Hematopoietic multipotent progenitor cell treated with erythropoietin and hydrocortisone succinate and interleukin-3 and kit ligand, for 15 days (in vitro differentiated cells): Measurements from ENCODE around the gene MAN1A1.

Experiments used
- DNase-seq: peaks from one replicate; pipeline ENCODE4 v3.0.0-alpha.2; 2015; ENCODE audit warnings: low spot score

Gene MAN1A1

DNA sequence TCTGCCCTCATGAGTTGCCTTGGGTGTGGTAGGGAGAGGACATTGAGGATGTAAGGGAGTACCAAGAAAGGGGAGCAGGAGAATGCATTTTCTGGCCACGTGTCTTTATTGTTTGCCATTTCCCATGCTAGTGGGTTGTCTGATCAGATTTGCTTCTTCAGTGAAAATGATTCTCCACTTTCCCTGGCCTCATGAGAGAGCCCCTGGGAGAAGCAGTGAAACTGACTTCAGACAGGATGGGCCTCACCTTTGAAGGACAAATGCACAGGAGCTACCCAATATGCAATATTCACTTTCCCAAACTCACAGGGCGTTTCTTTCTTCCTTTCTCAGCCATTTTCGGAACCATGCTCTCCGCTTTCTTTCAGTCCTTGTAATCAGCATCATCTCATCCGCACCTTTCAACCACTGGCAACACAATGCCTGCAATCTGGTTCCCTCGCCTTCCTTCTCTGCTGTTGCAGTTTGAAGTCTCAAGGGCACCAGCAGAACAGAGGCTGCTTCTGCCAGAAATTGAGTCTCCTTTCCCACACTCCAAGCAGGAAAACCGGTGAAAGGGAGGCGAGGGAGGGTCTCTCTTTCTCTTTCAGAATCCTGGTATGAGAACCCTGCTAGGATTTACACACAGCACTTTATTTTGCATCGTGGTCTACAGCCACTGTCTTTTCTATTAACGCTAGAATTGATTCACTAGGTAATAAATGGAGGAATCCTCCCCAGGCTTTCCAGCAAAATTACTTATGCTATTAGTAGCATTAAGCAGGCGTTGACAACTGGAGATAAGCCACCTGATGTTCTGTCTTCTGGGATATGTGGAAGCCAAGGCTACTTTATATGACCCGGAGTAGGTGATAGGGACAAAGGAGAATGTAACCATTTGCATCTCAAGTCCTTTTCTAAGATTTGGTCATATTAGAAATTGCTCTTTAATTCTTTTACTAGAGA, 209.1 kb downstream of the MAN1A1 start:
- DNase-seq = no peak

DNA sequence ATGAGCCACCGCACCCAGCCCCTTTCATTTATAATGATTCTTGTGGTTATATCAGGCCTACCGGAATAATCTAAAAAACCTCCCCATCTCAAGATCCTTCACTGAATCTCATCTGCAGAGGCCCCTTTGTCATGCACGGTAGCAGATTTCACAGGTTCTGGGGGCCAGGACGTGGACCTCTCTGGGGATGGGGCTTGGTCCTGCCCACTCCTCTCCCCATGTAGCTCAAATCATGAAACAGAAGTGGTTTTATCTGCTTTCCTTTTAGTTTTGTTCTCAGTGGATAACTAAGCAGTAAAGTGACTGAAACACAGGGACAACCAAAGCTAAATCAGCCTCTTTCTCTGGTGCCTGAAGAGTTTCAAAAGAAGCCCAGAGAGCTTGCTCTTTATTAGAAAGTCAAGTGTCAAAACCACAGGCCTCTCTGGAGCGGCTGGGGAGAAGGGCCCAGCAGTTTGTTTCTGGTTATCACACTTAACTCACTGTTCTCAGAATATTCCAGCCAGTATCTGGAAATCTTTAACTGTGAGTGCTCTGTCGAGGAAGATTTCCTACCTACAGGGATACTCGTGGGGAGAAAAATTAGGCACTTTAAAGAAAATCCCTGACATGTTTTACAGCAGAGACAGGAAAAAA, 210.5 kb downstream of the MAN1A1 start:
- DNase-seq = peak; percentile 21

DNA sequence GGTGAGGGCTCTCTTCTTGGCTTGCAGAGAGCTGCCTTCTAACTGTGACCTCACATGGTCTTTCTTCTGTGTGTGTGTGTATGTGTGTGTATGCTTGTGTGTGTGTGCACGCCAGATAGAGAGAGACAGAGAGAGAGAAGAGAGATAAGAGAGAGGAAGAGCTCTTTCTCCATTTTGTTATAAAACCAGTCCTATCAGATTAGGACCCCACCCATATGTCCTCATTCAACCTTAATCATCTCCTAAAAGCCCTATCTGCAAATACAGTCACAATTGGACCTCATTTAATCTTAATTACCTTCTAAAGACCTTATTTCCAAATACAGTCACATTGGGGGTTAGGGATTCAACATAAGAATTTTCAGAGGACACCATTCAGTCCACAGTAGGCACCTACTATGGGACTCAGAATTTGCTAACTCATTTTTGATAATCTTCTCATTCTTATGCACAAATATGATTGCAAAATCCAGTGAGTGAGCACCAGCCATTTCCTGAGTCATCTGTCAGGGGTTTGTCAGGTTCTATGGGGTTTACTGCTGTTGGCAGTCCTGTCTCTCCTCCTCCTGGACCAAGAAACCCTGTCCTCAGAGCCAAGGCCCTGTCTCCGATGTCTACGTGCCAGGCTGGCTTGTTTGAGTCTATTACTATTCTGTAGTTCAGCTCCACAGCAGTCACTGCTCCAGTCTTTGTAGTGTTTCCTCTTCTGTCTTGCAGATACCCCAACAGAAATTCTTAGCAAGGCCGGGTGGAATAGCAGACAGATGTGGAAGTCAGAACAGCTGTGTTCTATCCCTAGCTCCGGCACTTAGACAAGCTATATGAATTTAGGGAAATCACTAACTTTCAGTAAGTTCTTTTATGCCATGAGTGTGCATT, 212.1 kb downstream of the MAN1A1 start:
- peak; percentile 55 for DNase-seq

DNA sequence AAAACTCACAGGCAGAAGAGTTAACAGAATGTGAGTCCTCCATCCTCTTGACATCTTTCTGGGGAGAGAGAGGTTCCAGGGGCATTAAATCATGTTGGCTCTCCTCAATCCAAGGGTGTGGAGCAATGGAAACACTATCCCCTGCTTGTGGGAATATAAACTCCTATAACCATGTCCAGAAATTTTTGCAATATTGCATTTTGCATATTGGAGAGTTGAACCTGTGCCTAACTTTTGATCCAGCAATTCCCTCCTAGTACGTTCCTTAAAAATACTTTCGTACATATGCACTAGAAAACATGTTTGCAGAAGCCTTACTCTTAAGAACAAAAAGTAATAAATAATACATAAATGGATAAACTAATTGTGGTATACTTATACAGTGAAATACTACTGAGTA, 214.8 kb downstream of the MAN1A1 start:
- DNase-seq = no peak

DNA sequence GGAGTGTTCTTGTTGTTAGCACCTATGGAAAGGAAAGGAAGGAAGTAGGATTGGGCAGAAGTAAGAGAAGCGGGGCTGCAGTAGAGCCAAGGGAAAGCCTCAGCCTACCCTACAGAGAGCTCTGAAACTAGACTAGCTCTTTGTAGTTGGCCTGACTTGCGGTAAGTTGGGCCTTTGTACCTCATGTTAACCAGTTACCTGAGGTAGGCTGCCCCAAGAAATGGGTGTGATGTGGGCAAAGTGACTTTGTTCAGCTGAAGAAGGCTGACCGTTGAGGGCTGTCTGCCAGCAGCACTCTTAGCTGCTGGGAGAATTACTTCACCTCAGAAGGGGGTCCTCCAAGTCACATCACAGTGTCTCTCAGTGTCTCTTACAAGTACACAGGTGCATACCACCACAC, 216.2 kb downstream of the MAN1A1 start:
- DNase-seq = no peak

- DNase-seq = no peak
These were observed 217.1 kb downstream of the MAN1A1 start for GRCh38 chr6:119132261-119132981.

GRCh38 chr6:119129968-119130484, 219.5 kb downstream of the MAN1A1 start:
- DNase-seq = no peak

DNA sequence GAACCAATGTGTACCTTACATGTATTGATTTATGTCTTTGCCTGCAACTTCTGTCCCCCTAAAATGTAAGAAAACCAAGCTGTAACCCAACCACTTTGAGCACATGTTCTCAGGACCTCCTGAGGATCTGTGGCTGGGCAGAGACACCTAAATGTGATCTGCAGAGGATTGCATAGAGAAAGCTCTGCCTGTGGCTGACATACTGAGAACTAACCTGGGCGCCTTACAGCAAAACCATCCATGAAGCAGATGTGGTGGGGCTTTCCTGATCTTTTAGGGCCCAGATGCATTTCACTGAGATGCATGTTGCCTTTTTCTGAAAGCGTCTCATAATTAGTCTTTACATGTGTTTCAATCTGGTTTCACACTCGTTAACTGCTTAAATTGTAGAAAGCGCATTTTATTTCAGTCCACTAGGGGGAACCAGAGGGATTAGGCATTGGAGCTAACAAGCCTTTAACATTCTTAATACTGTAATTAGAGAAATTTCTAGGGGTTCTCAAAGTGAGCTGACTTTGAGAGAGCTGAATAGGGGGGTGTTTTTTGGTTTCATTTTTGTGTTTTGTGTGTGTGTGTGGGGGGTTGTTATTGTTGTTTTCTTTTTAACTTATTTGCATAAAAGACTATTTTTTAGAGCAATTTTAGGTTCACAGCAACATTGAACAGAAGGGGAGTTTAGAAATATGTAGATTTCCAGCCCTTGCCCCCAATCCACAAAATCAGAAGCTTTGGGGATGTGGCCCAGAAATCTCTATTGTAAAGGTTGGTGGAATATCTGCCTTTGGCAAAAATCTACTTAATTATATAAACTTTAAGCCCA, 220.2 kb downstream of the MAN1A1 start:
- DNase-seq = peak; percentile 84

DNA sequence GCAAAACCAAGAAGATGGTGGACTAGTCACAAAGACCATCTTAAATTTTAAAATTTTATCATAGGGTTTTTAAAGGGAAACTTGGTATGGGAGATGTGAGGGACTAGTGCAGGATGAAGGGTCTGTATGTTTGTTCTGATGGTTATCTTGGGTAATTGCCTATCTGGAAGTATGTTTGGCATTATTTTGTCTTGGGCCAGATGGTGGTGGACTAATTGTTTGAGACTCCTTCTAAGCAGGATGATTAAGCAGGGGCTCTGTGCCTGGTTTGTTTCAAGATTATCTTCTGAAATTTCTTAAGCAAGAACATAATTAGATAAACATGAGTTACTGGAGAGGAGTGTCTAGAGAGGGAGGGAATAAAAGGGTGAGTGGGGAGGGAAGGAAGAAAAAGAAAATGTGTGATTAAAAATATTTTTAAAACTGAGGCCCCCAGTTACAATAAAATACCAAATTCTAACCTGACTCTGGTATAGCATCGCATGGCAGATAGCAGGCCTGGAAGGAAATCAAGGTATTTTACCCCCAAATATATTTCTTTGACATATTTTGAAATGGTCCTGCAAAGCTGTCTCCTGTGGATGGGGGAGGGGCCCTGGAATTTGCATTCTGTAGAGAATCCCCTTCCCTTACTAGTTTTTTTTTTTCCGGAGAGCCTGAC, 221.2 kb downstream of the MAN1A1 start:
- no peak for DNase-seq

- DNase-seq = no peak
These were observed 221.9 kb downstream of the MAN1A1 start for GRCh38 chr6:119127627-119128026.
